ENCODE measurements around the gene G0S2. TPM values are rescaled to one million over a fixed set of nuclear protein-coding genes. Genes with fewer than 3 reads are reported as not detected.

G0S2 gene
- total RNA-seq, 2 experiments from 2014 or later: 6.4 to 6.8 TPM

DNA sequence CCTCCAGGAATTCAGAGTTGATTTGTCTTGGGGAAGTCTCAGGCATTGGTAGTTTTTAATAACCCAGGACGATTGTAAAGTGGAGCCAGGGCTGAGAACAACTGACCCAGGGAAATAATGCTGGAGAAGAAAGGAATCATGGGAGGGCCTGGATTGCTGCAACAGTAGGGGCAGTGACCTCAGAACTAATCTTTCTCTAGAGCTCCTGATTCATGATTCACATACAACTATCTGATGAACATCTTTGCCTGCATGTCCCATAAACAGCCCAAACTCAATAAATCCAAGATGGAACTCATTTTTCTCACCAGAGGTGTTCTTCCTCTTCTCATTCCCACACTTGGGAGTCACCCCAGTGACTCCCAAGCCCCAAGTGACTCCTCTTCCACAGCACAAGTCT lies 8.1 kb upstream of the G0S2 start:
- intact Hi-C loops (cut with DNase I, micrococcal nuclease): no loop called here
- H3K36me3 Mint-ChIP-seq (ENCODE audit: low read depth): no peaks in the 10 kb centered on the region

DNA sequence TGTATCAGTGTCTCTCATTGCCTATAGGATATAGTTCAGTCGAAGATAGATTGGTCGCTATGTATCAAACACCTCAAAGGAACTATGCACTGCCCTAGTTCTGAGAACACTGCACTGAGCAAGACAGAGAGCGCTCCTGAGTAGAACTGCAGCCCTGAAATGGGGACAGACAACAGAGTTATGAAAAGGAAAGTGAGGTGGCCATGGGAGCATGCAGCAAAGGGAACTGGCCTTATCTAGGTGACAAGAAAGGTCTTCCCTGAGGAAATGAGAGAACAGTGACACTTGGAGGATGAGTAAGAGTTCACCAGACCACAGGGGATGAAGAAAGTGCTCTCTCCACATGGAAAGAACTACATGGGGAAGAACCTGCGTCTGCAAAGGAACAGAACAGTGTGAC lies 7.5 kb upstream of the G0S2 start:
- Histone ChIP-seq H3K27ac (ENCODE audit: low read depth in 1 of 2, low read length in 2 of 2) (no peak overlapping the region), H3K4me3 (ENCODE audit: low read length) (no peak overlapping the region), H3K9me3 (ENCODE audit: control insufficient read depth in 1 of 2, insufficient read depth in 1 of 2, low read length in 2 of 2) (no peaks in the 10 kb centered on the region), H3K36me3 (ENCODE audit: insufficient read depth, low read length) (no peaks in the 10 kb centered on the region), H3K27me3 (ENCODE audit: control insufficient read depth in 1 of 2, insufficient read depth in 2 of 2, low read length in 2 of 2) (no peaks in the 10 kb centered on the region), H3K4me1 (ENCODE audit: insufficient read depth, low read length) (peaks cover 10% of the 10 kb centered on the region)
- intact Hi-C loops (cut with DNase I, micrococcal nuclease): no loop called here
- no peaks in the 10 kb centered on the region for H3K9me3 Mint-ChIP-seq
- ChIA-PET CTCF (no interaction called here), POLR2A (no interaction called here)
- no peaks in the 10 kb centered on the region for H3K27me3 Mint-ChIP-seq
- DNase-seq (peak in 2 of 14 experiments; percentile 40 to 42), ATAC-seq (ENCODE audit: poor library complexity) (no peak)
- H3K4me3 Mint-ChIP-seq: no peak overlapping the region
- no peak for TF ChIP-seq CTCF (IDR thresholded peaks at IDR 0.05)
- H3K4me1 Mint-ChIP-seq (ENCODE audit: low read depth): peaks cover 6% of the 10 kb centered on the region
- H3K27ac Mint-ChIP-seq: no peak overlapping the region
- H3K36me3 Mint-ChIP-seq (ENCODE audit: low read depth): no peaks in the 10 kb centered on the region

More for the DNA sequence above, 8.1 kb upstream of the G0S2 start:
- Mint-ChIP-seq H3K4me3 (no peak overlapping the region), H3K4me1 (ENCODE audit: low read depth) (peaks cover 4% of the 10 kb centered on the region), H3K27ac (no peak overlapping the region), H3K9me3 (no peaks in the 10 kb centered on the region), H3K27me3 (no peaks in the 10 kb centered on the region)
- Histone ChIP-seq H3K9me3 (ENCODE audit: control insufficient read depth in 1 of 2, insufficient read depth in 1 of 2, low read length in 2 of 2) (no peaks in the 10 kb centered on the region), H3K4me3 (ENCODE audit: low read length) (no peak overlapping the region), H3K27me3 (ENCODE audit: control insufficient read depth in 1 of 2, insufficient read depth in 2 of 2, low read length in 2 of 2) (no peaks in the 10 kb centered on the region), H3K4me1 (ENCODE audit: insufficient read depth, low read length) (peaks cover 7% of the 10 kb centered on the region), H3K36me3 (ENCODE audit: insufficient read depth, low read length) (no peaks in the 10 kb centered on the region), H3K27ac (ENCODE audit: low read depth in 1 of 2, low read length in 2 of 2) (no peak overlapping the region)
- ChIA-PET CTCF (no interaction called here), POLR2A (no interaction called here)
- TF ChIP-seq CTCF (IDR thresholded peaks at IDR 0.05): no peak
- DNase-seq: no peak
- ATAC-seq (ENCODE audit: poor library complexity): no peak

- CTCF ChIA-PET: no interaction called here
- no peak overlapping the region for H3K27ac Mint-ChIP-seq
- intact Hi-C loops (cut with DNase I, micrococcal nuclease): no loop called here
These were observed 4.7 kb upstream of the G0S2 start for GRCh38 chr1:209670441-209671082.

More at GRCh38 chr1:209670441-209671082, 4.7 kb upstream of the G0S2 start:
- no peak overlapping the region for H3K27ac ChIP-seq (ENCODE audit: low read depth in 1 of 2, low read length in 2 of 2)
- Mint-ChIP-seq H3K36me3 (ENCODE audit: low read depth) (no peaks in the 10 kb centered on the region), H3K4me1 (ENCODE audit: low read depth) (peaks cover 35% of the 10 kb centered on the region), H3K9me3 (no peaks in the 10 kb centered on the region), H3K4me3 (no peak overlapping the region), H3K27me3 (peaks cover 17% of the 10 kb centered on the region)
- peaks cover 37% of the 10 kb centered on the region for H3K4me1 ChIP-seq (ENCODE audit: insufficient read depth, low read length)
- ATAC-seq (ENCODE audit: poor library complexity) (no peak), DNase-seq (no peak)
- peaks cover 0 to 7% of the 10 kb centered on the region in 2 experiments for H3K27me3 ChIP-seq (ENCODE audit: control insufficient read depth in 1 of 2, insufficient read depth in 2 of 2, low read length in 2 of 2)
- no peak overlapping the region for H3K4me3 ChIP-seq (ENCODE audit: low read length)
- H3K9me3 ChIP-seq (ENCODE audit: control insufficient read depth in 1 of 2, insufficient read depth in 1 of 2, low read length in 2 of 2): no peaks in the 10 kb centered on the region
- no peaks in the 10 kb centered on the region for H3K36me3 ChIP-seq (ENCODE audit: insufficient read depth, low read length)
- TF ChIP-seq CTCF (IDR thresholded peaks at IDR 0.05): no peak
- POLR2A ChIA-PET: no interaction called here

Measured in CD4-positive, alpha-beta T cell (primary cell).